ENCODE results near the gene TIMP2. TPM values are rescaled to one million over a fixed set of nuclear protein-coding genes. Genes with fewer than 3 reads are reported as not detected.

The TIMP2 gene
- polyA plus RNA-seq, 2 of the 4 experiments (the other 2 are of a cell fraction): 68.1 to 166 TPM

- WGBS (ENCODE audit: missing lambda C conversion rate): 94% methylated on average over 11 of the region's 11 CpGs
- Histone ChIP-seq H3K4me3 (no peak overlapping the region), H3K4me2 (no peak overlapping the region), H3K4me1 (peaks cover 46% of the 10 kb centered on the region), H3K9me3 (no peaks in the 10 kb centered on the region), H3K27ac (peak overlapping the region in 1 of 2 experiments; percentile 91; a peak in 2 of 6 replicates)
- TF ChIP-seq JUNB (IDR thresholded peaks at IDR 0.05) (no peak), TFCP2L1 (CRISPR knock-in tag; IDR thresholded peaks at IDR 0.05) (no peak), RFX5 (IDR thresholded peaks at IDR 0.05) (no peak), ZFP36 (IDR thresholded peaks at IDR 0.05; ENCODE audit: borderline replicate concordance, partially characterized antibody) (no peak)
- DNase-seq (ENCODE audit: low read depth in 1 of 2, low spot score in 1 of 2) (no peak), ATAC-seq (no peak), FAIRE-seq (no peak)
- POLR2A ChIA-PET: interaction anchor here (0.7 kb wide), 1 partner anchor 337 kb away, joined by 3 read pairs; no protein-coding TSS in a partner anchor
- CTCF ChIA-PET: interaction anchor here (0.7 to 13.7 kb wide), 9 partner anchors 12 to 72 kb away, joined by 3 to 169 read pairs (median 5); partner anchors contain the start of gene CEP295NL
Measured at GRCh38 chr17:78937561-78937960, 12.4 kb upstream of the TIMP2 start.

DNA sequence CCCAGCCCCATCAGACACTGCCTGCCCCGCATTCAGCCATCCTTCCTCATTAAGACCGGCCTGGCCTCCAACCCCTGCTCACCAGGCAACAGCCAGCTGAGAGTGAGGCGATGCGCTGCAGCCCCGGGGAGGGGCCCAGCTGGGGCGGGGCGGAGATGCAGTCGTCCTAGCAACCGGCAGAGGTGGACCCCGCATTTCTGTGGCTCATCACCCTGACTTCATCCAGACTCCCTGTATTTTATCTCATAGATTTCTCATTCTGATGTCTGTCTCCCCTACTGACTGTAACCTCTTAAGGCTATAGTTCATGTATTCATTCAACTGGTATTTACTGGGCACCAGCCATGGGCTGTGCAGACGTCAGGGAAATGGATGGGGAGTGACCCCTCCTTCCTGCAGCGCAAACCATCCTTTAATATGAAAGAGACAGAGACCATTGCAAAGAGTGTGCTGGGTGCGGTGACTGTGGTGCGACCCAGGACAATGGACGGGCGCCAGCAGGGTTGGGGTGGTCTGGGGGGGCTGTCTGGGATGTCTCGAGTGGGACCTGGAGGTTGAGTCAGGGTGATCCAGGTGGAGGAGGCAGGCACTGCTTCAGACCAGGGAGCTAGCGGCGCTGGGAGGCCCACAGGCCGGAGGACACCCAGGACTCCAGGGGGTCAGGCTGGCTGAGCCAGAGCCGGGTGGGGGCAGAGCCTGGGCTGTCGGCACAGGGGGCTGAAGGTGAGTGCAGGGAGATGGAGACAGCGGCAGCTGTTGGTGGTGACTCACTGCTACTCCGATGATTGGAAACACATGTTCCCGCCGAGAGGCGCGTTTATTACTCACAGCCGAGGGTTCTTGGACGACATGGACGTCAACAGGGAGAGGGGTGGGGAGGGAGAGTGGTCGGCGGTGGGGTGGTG is 10.5 kb upstream of the TIMP2 start:
- Histone ChIP-seq H3K9me3 (no peaks in the 10 kb centered on the region), H3K4me2 (peak overlapping the region; percentile 89), H3K4me1 (peaks cover 51% of the 10 kb centered on the region), H3K27ac (peak overlapping the region; percentile 91 to 97), H3K4me3 (no peak overlapping the region)
- CTCF ChIA-PET: interaction anchor here (0.9 to 13.7 kb wide), 8 partner anchors 13 to 70 kb away, joined by 3 to 169 read pairs (median 6); no protein-coding TSS in a partner anchor
- TF ChIP-seq JUN (IDR thresholded peaks at IDR 0.05) (peak in 1 of 2 experiments; percentile 60; a peak in 2 of 5 replicates), CBX8 (IDR thresholded peaks at IDR 0.05) (no peak), FOSB (CRISPR knock-in tag; IDR thresholded peaks at IDR 0.05) (no peak), FOSL2 (IDR thresholded peaks at IDR 0.05) (peak; percentile 66; the same call in 1 of the 2 replicates), FOSL2 (CRISPR knock-in tag; IDR thresholded peaks at IDR 0.05) (peak; percentile 91), CEBPB (IDR thresholded peaks at IDR 0.05) (no peak), GATA3 (IDR thresholded peaks at IDR 0.05; ENCODE audit: borderline replicate concordance) (peak; percentile 56), ELK1 (IDR thresholded peaks at IDR 0.05; ENCODE audit: low read depth, low read length) (no peak), MAFK (IDR thresholded peaks at IDR 0.05; ENCODE audit: partially characterized antibody) (no peak), JUNB (IDR thresholded peaks at IDR 0.05) (peak; percentile 62; the same call in 1 of the 2 replicates), PBX3 (IDR thresholded peaks at IDR 0.05) (peak; percentile 80), ATOH8 (CRISPR knock-in tag; IDR thresholded peaks at IDR 0.05; ENCODE audit: low read depth) (no peak), E2F6 (IDR thresholded peaks at IDR 0.05; ENCODE audit: borderline replicate concordance, low read depth) (peak; percentile 73), SREBF2 (IDR thresholded peaks at IDR 0.05) (no peak), ZSCAN20 (CRISPR knock-in tag; IDR thresholded peaks at IDR 0.05) (no peak), MAX (IDR thresholded peaks at IDR 0.05) (peak; percentile 84), SMC3 (IDR thresholded peaks at IDR 0.05) (0 out of 3 replicates have a peak, but pooled peaks have one; percentile 7), HOXB13 (CRISPR knock-in tag; IDR thresholded peaks at IDR 0.05; ENCODE audit: low read depth) (no peak), HEYL (CRISPR knock-in tag; IDR thresholded peaks at IDR 0.05) (no peak), EP300 (IDR thresholded peaks at IDR 0.05) (peak in 1 of 2 experiments; percentile 9; a peak in 1 of 5 replicates)
- TF ChIP-seq, protein P1, sequence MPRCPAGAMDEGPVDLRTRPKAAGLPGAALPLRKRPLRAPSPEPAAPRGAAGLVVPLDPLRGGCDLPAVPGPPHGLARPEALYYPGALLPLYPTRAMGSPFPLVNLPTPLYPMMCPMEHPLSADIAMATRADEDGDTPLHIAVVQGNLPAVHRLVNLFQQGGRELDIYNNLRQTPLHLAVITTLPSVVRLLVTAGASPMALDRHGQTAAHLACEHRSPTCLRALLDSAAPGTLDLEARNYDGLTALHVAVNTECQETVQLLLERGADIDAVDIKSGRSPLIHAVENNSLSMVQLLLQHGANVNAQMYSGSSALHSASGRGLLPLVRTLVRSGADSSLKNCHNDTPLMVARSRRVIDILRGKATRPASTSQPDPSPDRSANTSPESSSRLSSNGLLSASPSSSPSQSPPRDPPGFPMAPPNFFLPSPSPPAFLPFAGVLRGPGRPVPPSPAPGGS (IDR thresholded peaks at IDR 0.05): no peak
- peak; percentile 51 for FAIRE-seq
- WGBS (ENCODE audit: missing lambda C conversion rate): 42% methylated on average over 33 of the region's 33 CpGs
- POLR2A ChIA-PET: interaction anchor here (1.0 to 3.5 kb wide), 5 partner anchors 11 to 84 kb away, joined by 3 to 20 read pairs (median 4); partner anchors contain the start of gene TIMP2
- peak; percentile 82 to 84 for DNase-seq (ENCODE audit: low read depth in 1 of 2, low spot score in 1 of 2)
- ATAC-seq: peak; percentile 37 to 57
